ENCODE results near the gene LAMC2. TPM values are rescaled to one million over a fixed set of nuclear protein-coding genes. Genes with fewer than 3 reads are reported as not detected.

The LAMC2 gene
- polyA plus RNA-seq, 3 donors, result not detected

DNA sequence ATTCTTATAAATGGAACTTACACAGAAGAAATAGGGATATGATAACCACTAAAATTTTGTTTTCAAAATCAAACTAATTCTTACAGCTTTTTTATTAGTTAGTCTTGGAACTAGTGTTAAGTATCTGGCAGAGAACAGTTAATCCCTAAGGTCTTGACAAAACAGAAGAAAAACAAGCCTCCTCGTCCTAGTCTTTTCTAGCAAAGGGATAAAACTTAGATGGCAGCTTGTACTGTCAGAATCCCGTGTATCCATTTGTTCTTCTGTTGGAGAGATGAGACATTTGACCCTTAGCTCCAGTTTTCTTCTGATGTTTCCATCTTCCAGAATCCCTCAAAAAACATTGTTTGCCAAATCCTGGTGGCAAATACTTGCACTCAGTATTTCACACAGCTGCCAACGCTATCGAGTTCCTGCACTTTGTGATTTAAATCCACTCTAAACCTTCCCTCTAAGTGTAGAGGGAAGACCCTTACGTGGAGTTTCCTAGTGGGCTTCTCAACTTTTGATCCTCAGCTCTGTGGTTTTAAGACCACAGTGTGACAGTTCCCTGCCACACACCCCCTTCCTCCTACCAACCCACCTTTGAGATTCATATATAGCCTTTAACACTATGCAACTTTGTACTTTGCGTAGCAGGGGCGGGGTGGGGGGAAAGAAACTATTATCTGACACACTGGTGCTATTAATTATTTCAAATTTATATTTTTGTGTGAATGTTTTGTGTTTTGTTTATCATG, 42.3 kb upstream of the LAMC2 start:
- Histone ChIP-seq H3K9me3 (replicated peaks in 1 of 2; ENCODE audit: control insufficient read depth in 1 of 2, insufficient read depth in 1 of 2, low read length in 2 of 2) (no peaks in the 10 kb centered on the region), H3K79me2 (ENCODE audit: insufficient read depth, low read length) (no peaks in the 10 kb centered on the region), H3K4me3 (replicated peaks in 1 of 3; ENCODE audit: low read depth in 2 of 3, low read length in 3 of 3) (no peak overlapping the region), H3K4me1 (ENCODE audit: control insufficient read depth in 1 of 2, insufficient read depth in 2 of 2, low read length in 2 of 2) (no peaks in the 10 kb centered on the region), H4K20me1 (ENCODE audit: insufficient read depth, low read length) (no peaks in the 10 kb centered on the region), H2AFZ (ENCODE audit: insufficient read depth, low read depth, low read length, poor library complexity, severe bottlenecking) (no peak overlapping the region), H3K36me3 (replicated peaks in 1 of 2; ENCODE audit: control insufficient read depth in 1 of 2, insufficient read depth in 2 of 2, low read length in 2 of 2) (no peaks in the 10 kb centered on the region), H3K4me2 (replicated peaks; ENCODE audit: extremely low read depth, low read length, poor library complexity, severe bottlenecking) (no peak overlapping the region), H3K27ac (ENCODE audit: low read depth in 1 of 2, low read length in 2 of 2) (no peak overlapping the region), H3K9ac (ENCODE audit: insufficient read depth, low read length, poor library complexity, severe bottlenecking) (no peak overlapping the region), H3K27me3 (ENCODE audit: control insufficient read depth in 2 of 2, insufficient read depth in 2 of 2, low read length in 2 of 2) (no peaks in the 10 kb centered on the region)
- H3K9me3 Mint-ChIP-seq, result peaks cover 0 to 1% (median 0%) of the 10 kb centered on the region in 7 donors
- no peaks in the 10 kb centered on the region for H3K36me3 Mint-ChIP-seq
- H3K27me3 Mint-ChIP-seq (ENCODE audit: low read depth in 3 of 3), result peaks cover 0 to 7% (median 4%) of the 10 kb centered on the region in 3 donors
- TF ChIP-seq, protein P1, sequence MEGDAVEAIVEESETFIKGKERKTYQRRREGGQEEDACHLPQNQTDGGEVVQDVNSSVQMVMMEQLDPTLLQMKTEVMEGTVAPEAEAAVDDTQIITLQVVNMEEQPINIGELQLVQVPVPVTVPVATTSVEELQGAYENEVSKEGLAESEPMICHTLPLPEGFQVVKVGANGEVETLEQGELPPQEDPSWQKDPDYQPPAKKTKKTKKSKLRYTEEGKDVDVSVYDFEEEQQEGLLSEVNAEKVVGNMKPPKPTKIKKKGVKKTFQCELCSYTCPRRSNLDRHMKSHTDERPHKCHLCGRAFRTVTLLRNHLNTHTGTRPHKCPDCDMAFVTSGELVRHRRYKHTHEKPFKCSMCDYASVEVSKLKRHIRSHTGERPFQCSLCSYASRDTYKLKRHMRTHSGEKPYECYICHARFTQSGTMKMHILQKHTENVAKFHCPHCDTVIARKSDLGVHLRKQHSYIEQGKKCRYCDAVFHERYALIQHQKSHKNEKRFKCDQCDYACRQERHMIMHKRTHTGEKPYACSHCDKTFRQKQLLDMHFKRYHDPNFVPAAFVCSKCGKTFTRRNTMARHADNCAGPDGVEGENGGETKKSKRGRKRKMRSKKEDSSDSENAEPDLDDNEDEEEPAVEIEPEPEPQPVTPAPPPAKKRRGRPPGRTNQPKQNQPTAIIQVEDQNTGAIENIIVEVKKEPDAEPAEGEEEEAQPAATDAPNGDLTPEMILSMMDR (IDR thresholded peaks at IDR 0.05), result no peak
- intact Hi-C loops (cut with micrococcal nuclease), result no loop called here
- no peak overlapping the region for H3K4me3 Mint-ChIP-seq
- no CpG with 5 or more reads among the region's 7 CpGs for WGBS (ENCODE audit: insufficient coverage)
- H3K27ac Mint-ChIP-seq, result no peak overlapping the region
- H3K4me1 Mint-ChIP-seq, result peaks cover 3% of the 10 kb centered on the region
- no peak for DNase-seq

GRCh38 chr1:183144752-183145151, 41.3 kb upstream of the LAMC2 start:
- no peaks in the 10 kb centered on the region for H3K27me3 ChIP-seq (ENCODE audit: control insufficient read depth in 2 of 2, insufficient read depth in 2 of 2, low read length in 2 of 2)

More at GRCh38 chr1:183144752-183145151, 41.3 kb upstream of the LAMC2 start:
- H3K27ac Mint-ChIP-seq, result no peak overlapping the region
- Histone ChIP-seq H3K4me2 (replicated peaks; ENCODE audit: extremely low read depth, low read length, poor library complexity, severe bottlenecking) (no peak overlapping the region), H2AFZ (ENCODE audit: insufficient read depth, low read depth, low read length, poor library complexity, severe bottlenecking) (no peak overlapping the region), H3K9ac (ENCODE audit: insufficient read depth, low read length, poor library complexity, severe bottlenecking) (no peak overlapping the region), H3K36me3 (replicated peaks in 1 of 2; ENCODE audit: control insufficient read depth in 1 of 2, insufficient read depth in 2 of 2, low read length in 2 of 2) (no peaks in the 10 kb centered on the region), H3K4me1 (ENCODE audit: control insufficient read depth in 1 of 2, insufficient read depth in 2 of 2, low read length in 2 of 2) (no peaks in the 10 kb centered on the region), H4K20me1 (ENCODE audit: insufficient read depth, low read length) (no peaks in the 10 kb centered on the region), H3K4me3 (replicated peaks in 1 of 3; ENCODE audit: low read depth in 2 of 3, low read length in 3 of 3) (no peak overlapping the region), H3K27ac (ENCODE audit: low read depth in 1 of 2, low read length in 2 of 2) (no peak overlapping the region), H3K9me3 (replicated peaks in 1 of 2; ENCODE audit: control insufficient read depth in 1 of 2, insufficient read depth in 1 of 2, low read length in 2 of 2) (no peaks in the 10 kb centered on the region), H3K79me2 (ENCODE audit: insufficient read depth, low read length) (no peaks in the 10 kb centered on the region)
- no peaks in the 10 kb centered on the region for H3K4me1 Mint-ChIP-seq
- H3K36me3 Mint-ChIP-seq, result no peaks in the 10 kb centered on the region
- DNase-seq, result no peak
- H3K4me3 Mint-ChIP-seq, result no peak overlapping the region
- H3K9me3 Mint-ChIP-seq, result peaks cover 0 to 1% (median 0%) of the 10 kb centered on the region in 7 donors
- peaks cover 4 to 7% (median 4%) of the 10 kb centered on the region in 3 donors for H3K27me3 Mint-ChIP-seq (ENCODE audit: low read depth in 3 of 3)
- WGBS (ENCODE audit: insufficient coverage), result 62% methylated on average over 3 of the region's 3 CpGs
- intact Hi-C loops (cut with micrococcal nuclease), result no loop called here
- TF ChIP-seq, protein P1 (IDR thresholded peaks at IDR 0.05), result no peak
